ENCODE results near the gene TENT4A.

The TENT4A gene

DNA sequence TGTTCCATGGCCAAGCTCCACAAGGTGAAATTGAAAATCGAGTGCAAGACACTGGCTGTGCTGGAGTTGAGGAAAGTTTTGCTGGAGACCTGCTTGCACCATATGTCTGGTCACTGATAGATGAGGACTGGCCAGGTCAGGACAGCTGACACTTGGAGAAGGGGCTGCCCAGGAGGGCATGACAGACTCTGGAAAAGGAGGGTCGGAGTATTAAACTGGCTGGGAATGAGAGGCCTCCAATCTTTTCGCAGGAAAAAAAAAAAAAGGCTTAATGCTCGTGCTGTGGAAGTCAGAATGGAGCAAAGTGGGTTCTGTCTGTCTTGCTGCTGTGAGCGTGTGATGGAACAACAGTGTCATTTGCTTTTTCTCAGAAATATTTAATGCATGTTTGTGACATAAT lies 5.5 kb downstream of the TENT4A start:
- no peak for DNase-seq

DNA sequence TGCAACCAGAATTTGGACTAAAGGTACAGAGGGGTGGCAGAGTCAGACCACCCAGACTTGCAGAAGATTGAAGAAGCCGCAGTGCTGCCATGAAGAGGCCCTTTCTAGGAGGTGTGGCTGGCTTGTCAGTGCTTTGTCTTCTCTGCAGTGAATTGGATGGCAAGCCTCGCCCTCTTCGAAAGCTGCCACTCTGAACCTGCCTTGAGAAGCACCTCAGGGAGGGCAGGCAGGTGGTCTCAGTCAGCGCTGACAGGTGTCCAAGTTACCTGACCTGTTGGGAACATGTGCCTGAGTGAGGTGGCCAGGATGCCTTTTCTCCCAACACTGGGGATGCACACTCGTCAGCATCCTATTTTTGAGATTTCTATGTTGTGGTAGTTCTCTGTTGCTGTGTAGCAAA lies 6.2 kb downstream of the TENT4A start:
- no peak for DNase-seq

DNA sequence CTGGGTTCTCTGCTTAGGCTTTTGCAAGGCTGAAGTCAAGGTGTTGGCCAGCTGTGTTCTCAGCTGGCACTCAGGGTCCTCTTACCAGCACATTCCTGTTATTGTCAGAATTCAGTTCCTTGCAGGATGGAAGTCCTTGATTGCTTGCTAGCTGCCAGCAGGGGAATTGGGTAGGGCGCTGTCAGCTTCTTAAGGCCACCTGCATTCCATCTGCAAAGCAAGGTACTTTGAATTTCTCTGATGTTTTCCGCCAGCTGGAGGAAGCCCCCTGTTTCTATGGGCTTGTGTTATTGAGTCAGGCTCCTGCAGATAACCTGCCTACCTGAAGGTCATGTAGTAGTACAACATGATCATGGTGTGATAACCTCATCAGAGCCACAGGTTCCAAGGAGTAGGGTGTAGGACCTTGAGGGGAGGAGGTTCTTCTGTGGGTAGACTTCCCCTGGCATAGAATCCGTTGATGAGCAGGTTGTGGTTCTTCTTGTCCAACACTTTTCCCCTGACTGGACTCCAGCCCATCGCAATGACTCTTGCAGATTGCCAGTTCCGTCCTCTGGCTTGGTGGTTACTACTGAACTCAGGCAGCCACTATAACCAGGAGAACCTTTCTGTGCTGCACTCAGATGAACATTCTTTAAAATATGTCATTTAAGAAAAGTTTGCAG lies 6.8 kb downstream of the TENT4A start:
- peak in 1 of 2 donors; percentile 9 for DNase-seq

DNA sequence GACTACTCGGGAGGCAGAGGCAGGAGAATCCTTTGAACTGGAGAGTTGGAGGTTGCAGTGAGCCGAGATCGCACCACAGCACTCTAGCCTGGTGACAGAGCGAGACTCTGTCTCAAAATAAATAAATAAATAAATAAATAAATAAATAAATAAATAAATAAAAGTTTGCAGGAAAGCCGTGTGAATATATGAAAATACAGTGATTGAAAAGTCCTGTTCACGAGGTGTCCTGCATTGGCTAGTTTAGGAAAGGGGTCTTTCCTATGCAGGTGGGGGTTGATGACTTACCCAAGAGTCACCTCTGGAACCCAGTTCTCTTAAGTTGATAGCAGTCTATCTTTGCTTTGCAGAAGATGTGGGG lies 7.3 kb downstream of the TENT4A start:
- DNase-seq = no peak

DNA sequence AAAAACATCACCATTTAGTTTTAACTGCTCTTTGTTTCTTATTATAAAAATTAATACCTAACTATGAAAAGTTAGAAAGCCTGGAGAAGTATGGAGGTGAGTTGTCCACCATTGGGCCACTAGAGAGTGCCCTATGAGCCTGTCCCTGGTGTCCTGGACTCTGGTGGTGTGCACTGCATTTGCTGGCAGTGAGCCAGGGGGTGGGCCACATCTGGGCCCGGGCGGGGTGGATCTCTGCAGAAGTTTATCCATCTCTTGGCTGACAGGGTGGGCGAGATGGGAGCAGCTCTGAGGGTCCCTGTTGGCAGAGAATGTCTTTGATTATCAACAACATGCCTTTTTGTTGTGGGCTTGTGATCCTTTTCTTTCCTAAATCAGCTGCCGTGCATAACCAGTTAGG lies 8.2 kb downstream of the TENT4A start:
- DNase-seq = no peak

DNA sequence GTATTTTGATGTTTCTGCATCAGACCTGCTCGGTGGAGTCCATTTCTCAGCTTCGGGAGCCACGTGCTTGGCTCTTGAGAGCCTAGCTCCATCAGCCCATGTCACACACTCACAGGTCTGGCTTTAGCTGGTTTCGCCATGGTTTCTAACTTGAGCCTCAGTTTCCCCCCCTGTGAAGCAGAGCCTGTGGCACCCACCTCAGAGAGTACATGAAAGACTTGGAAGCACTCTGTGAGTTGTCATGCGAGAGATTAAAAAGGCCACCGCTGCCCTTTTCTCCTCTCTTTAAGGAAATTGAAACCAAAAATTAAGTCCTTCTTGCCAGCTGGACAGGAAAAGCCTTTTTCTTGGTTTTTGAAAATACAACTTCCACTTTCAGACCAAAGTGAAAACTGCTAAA lies 8.8 kb downstream of the TENT4A start:
- peak; percentile 29 to 40 for DNase-seq

DNA sequence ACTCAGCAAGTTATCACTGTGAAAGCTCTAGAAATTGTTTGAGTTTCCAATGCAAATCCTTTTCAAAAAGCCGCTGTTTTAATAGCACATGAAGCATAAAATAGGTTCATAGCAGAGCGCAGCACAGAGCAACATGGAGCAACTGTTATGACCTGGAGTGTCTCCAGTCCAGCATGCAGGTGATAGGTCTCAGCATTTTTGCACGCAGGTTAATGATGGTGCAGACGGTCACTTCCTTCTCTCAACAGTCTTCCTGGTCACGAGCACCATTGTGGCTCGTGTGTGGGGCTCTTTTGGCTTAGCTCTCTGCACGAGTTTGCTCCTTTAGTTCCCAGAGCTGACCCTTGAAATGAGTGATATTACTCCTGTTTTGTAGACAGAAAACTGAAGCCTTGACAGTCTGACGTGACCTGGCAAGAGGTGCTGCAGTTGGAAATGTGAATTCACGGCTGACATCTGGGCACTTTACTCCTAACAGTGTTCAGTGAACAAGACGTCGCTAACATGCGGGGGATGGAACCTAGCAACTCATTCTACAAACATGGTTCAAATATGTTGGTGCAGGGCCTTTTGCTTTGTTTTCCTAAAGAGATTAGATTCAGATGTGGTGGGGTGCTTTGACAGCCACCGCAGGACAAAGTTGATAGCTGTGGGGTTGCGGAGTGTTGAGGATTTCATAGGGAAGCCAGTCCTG lies 10.0 kb downstream of the TENT4A start:
- no peak for DNase-seq

DNA sequence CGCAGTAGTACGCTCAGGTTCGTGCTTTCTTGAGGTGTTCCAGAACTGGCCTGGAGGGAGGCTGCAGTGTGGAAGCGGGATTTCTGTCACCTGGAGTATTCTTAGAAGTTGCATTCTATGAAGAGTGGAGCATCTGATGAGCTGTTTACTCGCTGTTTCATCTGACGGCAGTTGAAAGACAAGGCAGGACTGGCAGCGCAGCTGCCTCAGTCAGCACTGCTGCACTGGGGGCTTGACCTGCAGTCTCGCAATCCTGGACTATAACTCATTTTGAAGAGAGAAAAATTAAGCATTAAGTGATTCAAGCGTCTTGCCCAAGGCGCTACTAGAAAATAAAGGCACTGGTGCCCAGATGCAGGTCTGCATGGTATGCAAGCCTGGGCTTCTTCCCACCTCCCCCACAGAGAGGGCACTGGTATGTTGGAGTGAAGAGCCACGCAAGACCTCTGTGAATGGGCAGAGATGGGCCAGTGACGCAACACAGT lies 10.6 kb downstream of the TENT4A start:
- DNase-seq = no peak

DNA sequence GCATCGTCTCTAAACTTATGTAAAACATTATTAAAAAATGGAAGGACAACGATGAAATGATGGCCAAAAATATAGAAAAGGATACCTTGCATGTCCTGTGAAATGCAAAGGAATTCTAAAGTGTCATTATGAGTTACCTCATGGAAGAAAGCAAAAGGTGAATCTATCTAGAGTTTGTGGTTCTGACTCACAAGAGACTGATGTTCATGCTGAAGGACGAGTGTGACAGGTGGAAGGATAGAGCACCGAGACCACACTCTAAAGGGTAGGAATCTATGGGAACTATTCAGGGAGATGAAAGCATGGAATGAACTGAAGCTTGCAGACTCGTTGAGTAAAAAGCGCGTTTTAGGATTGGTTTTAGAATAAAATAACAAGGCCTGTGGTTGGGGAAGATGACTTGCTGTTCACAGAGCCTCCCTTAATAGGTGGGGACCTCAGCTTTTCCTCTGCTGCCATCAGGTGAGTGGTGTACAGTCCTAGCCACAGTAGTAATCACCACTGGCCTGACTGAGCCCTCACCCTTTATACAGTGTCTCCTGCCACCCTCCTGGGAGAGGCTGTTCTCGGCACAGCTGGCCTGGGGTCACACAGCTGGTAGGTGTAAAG lies 11.2 kb downstream of the TENT4A start:
- no peak for DNase-seq

DNA sequence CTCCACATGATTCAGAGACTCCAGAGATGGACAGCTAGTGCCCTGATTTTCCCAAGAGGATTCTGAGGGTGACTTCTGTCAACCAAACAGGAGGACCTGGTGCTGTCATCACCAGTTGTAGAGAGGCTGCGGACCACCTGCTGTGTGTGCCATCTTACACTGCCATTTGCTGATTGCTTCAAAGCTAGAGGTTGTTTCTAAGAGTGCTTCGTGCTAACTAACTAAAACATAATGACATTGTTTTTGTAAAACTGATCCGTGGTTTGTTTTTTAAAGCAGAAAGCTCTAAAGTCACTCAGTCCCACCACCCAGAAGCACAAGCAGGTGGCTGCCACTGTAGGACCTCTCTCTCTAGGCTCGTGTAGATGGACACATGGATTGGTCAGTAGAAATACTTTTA lies 12.2 kb downstream of the TENT4A start:
- DNase-seq = no peak

DNA sequence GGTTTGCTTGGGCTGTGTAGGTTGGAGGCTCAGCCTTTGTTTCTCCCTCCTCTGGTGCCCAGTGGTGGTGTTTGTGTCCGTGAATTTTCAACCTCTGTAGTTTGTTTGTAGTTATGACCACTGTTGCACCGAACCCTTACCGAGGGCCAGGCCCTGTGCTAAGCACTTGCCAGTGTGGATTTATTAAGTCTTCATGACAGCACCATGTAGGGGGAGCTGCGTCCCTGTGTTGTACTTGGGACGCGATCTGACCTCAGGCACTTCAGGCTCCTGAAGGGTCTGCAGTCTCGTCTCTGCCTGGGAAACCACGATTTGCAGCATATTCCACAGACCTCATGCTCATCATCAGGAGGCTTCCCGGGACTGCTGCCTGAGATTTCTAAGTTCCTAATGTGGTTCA lies 12.8 kb downstream of the TENT4A start:
- DNase-seq = no peak

DNA sequence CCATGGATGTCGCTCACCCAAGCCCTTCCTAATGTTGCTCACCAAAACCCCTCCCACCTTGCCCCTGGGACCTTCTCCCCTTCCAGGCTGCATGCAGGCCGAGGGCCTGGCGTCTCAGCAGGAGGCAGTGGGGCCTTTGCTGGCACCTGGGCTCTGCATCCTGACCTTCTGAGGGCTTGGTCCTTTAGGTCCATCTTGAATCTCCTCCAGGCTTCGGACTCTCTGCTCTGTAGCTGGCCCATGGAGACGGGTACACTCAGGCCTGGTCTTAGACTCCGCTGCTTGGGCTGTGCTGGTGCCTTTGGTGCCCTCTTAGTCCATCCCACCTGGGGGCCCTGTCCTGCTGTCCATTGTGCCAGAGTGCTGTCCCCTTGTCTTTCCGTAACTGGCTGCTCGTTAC lies 14.0 kb downstream of the TENT4A start:
- DNase-seq = no peak

DNA sequence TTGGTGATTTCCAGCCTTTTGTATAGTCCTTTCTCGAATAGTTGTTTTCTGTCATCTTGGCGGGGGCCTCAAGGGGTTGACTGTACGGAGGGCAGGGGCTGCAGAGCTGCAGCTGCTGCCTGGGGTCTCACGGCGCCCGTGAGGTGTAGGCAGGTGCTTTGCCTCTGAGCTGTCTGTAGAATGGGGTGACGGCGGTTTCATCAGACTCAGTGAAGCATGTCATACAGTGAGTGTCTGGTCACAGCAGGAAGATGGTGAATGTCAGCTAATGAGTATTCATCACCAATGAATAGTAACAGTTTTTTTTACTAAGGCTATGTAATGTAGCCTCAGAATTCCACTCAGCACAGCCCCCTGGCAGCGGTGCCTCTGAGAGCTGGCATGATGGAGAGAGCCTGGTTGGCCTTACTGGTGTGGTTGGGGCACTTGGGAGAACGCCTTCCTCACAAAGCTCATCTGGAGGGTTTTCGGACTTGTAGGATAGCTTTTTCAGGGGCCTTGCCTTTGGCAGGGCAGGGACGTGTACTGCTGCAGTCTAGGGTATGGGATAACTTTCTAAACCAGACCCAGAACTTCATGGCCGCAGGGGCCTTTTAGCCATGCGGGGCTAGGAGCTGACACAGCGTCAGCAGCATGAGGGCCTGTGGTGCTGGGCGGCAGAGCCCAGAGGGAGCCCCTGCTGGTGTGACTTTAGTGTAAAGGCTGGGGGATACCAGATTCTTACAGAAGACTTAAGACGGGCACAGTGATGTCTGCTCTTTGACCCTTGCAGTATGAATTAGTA lies 15.0 kb downstream of the TENT4A start:
- DNase-seq = no peak

DNA sequence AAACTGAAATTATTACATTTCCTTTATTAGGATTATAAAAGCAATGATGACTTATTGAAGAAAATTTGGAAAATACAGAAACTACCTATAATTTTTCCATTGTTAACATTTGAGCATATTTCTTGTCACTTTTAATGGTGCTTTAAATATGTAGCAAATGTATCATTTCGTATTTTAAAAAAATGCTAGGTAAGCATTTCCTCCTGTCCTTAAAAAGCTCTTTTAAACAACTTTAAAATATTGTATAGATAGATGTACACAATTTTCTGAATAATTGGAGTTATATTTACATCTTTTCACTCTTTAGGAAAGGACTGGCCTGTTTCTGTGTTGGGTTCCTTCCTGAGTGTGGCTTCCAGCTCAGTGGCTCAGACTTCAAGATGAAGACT lies 15.6 kb downstream of the TENT4A start:
- no peak for DNase-seq

DNA sequence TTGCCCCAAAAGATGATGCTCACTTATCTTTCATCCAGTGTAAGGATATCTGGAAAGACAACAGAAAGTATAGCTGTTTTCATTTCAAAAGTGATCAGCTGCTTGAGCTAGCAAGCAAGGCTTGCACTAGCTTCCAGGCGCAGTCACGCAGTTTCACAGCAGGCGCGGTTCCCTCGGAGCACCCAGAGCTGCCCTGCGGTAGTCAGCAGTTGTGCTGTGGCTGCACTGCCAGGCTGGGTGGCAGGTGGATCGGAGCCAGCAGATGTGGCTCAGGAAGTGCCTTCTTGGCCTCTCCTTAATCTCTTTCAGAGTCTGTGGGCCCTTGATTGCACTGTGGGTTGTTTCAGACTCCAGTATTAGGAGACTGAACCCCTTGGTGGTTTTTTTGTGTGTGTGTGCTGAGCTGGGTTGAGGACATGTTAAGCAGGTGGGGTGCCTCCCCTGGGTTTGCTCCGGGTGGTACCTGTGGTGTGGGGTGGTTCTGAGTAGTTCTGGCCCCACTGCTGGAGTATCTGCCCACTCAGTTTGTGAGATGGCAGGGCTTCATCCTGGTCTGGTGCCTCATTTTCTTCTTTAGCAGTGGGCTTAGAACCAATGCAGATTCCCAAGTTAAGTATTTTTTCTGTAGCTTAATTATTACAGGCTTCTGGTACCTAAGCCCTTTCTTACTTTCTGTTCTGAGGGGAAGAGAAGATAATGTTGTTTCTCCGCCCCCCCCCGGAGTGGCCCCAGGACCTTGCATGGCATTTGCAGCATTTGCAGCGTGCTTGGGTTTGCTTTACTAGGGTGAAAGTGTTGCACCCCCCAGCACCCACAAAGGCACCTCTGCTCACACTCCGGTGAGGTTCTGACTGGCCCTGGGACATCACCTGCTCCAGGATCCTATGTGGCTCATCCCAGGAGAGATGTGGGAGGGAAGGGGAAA lies 16.4 kb downstream of the TENT4A start:
- no peak for DNase-seq

DNA sequence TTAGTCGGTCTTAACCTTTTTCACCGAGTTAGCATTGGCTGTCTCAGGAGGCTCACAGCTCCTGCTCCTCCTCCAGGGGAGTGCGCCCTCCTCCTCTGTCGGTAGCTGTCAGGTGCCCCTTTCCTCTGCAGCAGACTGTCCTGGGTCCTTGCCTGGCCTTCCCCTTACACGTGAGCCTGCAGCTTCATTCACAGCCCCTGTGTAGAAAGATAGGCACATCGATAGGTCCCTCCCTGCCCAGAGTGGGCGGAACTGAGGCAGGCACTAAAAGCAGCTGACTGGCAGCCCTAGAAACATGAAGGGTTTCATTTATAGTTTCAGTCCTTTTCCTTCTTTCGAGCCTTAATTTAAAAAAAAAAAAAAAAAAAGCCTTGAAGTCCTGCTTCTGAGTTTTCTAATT lies 17.2 kb downstream of the TENT4A start:
- DNase-seq = peak; percentile 12 to 38

DNA sequence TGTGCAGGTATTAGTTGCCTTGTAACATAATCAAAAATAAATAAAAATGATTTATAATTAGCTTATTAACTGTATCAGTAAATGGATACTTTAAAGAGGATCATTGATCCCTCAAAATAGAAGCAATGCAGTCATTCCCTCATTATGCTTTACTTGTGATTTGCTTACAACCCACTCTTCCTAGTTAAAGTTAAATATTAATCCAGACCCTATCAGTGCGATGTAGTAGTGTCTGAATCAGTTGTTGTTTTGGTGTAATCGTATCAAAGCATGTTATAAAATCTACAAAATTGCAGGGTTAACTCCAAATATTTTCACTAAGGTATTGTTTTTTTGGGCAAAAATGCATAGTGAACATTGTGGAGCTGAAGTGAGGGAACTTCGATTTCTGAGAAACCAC lies 17.6 kb downstream of the TENT4A start:
- DNase-seq = no peak

DNA sequence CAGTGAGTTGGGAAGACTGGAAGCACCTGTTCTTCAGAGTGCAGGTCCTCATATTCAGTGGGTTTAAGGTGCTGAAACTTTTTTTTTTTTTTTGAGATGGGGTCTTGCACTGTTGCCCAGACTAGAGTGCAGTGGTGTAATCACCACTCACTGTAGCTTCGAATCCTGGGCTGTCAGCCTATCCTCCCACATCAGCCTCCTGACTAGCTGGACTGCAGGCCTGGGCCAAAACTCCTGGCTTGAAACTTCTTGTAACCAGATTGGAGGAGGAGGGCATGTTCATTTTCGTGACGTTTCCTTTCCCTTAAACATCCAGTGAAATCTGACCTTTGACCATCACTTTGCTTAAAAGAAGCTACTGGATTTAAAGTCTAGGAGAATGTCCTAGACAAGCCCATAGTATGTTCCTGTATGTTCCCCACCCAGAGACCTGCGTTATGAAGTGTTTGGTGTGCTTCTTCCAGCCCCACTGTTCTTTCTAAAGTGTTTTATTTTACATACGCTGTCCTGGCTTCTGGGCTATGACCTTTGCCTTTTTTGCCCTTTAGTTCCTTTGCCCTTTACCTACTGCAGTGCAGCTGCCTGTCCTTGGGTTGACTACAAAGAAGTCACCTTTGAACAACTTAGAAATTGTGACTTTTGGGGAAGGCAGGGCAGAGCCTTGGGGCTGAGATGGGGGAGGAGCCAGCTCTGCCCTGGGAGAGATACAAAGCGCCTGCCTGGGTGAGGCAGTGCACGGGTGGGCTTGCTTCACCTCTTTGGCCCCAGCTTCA lies 18.4 kb downstream of the TENT4A start:
- DNase-seq = peak in 1 of 2 donors; percentile 17

DNA sequence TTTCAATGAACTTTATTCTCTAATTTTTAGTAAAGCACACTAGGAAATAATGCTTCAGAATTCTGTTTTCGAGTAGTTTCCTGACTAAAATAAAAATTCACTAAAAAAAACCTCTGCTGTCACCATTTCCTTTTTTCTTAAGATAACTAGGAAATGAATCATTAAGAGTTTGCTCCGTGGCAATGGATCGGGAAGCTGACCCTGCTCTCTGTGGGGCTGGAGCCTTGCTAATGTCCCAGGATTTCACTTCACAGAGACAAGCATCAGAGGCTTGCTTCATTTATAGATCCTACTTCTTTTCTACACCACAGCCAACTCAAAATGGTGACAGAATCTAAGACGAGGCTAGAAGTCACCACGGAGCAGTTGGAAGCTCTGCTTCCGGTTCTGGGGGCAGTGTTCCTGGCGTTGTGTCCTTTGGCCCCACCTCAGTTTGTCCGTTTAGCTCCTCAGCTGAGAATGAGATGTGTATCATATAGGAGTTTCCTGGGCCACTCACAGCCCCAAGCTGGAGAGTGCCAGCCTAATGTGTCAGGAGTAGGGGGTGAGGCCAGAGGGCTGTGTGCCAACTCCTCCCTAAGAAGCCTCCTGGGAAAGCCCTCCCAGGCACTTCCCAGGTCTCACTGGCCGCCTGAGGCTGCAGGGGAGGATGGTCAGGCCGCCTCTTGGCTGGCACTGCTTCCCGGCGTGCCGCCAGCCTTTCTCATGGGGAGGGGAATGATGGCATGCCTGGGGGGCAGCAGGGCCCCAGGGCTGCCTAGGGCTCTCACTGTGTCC lies 19.6 kb downstream of the TENT4A start:
- peak; percentile 42 to 48 for DNase-seq

DNA sequence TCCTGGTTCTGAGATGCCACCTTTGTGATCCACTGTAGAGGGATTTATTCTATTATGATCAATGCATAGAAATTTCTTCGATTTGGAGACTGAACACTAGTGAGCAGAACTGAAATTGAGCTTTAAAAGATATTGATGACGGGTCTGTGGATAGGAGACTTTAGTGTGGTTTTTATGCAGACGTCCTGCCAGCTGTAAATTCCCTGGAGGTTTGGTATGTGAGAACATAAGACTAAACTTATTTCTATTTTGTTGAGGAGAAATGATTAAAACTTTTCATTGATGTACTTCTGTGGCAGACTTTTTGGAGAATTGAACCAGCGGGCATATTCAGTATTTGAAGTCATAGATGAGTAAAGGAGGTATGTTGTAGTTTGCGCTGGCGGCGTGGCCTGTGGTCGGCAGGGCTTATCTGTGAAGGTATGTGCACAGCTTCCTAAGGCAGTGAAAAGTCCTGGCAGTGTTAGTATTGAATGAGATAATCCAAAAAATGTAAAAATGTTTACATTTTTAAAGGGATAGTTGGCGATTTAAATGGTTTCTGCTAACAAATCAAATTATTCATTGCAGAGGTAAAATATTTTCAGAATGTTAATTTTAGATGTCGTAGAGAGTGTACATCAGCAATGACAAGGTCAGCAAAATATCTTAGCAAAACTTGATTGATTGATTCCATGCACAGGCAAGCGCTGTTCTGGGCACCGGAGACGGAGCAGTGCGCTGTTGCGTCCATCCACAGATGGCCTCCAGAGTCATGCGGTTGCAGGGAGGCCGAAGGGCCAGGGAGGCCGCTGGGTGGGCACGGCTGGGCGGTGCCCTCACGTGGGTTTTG lies 20.4 kb downstream of the TENT4A start:
- DNase-seq = no peak
